HCT116 (cell line): ENCODE data around the gene STX16. TPM values are rescaled to one million over a fixed set of nuclear protein-coding genes. Genes with fewer than 3 reads are reported as not detected.

Source experiments
- ATAC-seq: fragments of 200-7000 bp; cut with Tn5 transposase; 2 replicates; pipeline ENCODE4 v1.9.1; 2020; ENCODE audit warnings: mild to moderate bottlenecking, moderate library complexity
- BruUV-seq: library from RNA; stranded (reverse); fragments of 400-500 nt; replicated peaks from 2 replicates; lab custom pipeline; 2021; lab: Mats Ljungman, UMichigan
- CTCF ChIA-PET: fragments of 300-600 bp; sonication (Branson Sonifier 250); formaldehyde crosslinking; loops from one replicate; lab custom pipeline; 2021; ENCODE audit warnings: antibody characterized with exemption; lab: Charles Lee
- POLR2A ChIA-PET: fragments of 300-600, 350-600 bp; sonication (Branson Sonifier 250); formaldehyde crosslinking; loops from one replicate; lab custom pipeline; 2021; ENCODE audit warnings: antibody characterized with exemption; lab: Charles Lee
- RAD21 ChIA-PET, 2 experiments: fragments of 300-600 bp; sonication (Branson Sonifier 250); formaldehyde crosslinking; loops; one replicate each; lab custom pipeline; 2023; ENCODE audit warnings: low total read pairs in 2 of 2; ENCODE audit not compliant: uncharacterized antibody in 2 of 2, unreplicated experiment in 2 of 2, low non-redundant PET in 1 of 2; lab: Charles Lee
- DNase-seq: peaks from one replicate; pipeline ENCODE4 v3.0.0-alpha.2; 2010; ENCODE audit warnings: low read depth, low spot score
- H2AFZ ChIP-seq: fragments of 200-600 bp; shearing (Covaris generic), sonication (generic); 2 replicates; pipeline ENCODE4 v1.6.1; 2017; ENCODE audit warnings: low read depth, mixed run types, mixed read lengths, antibody characterized with exemption, low read length; ENCODE audit not compliant: poor library complexity, severe bottlenecking
- H3K27ac ChIP-seq: 2 replicates; pipeline ENCODE4 v1.5.1; 2012; ENCODE audit warnings: low read depth, low read length
- H3K27me3 ChIP-seq: fragments of 200-600 bp; sonication (generic); 2 replicates; pipeline ENCODE4 v1.6.1; 2016; ENCODE audit warnings: mixed run types, low read length, mixed read lengths; ENCODE audit not compliant: insufficient read depth
- H3K36me3 ChIP-seq, 2 experiments: fragments of 200-500 bp in 1 of 2; fragments of 200-600 bp in 1 of 2; sonication (Bioruptor generic) in 1 of 2; sonication (generic) in 1 of 2; 2 replicates each; pipeline versions ENCODE4 v1.5.1 to v1.6.1; 2014 to 2016; ENCODE audit warnings: low read length in 2 of 2, inconsistent platforms in 1 of 2, mixed read lengths in 1 of 2, mixed run types in 1 of 2; ENCODE audit not compliant: insufficient read depth in 2 of 2, control insufficient read depth in 1 of 2
- H3K4me1 ChIP-seq, 2 experiments: fragments of 200-600 bp in 1 of 2; sonication (generic) in 1 of 2; 2 replicates each; pipeline versions ENCODE4 v1.5.1 to v1.6.1; 2012 to 2017; ENCODE audit warnings: low read length in 2 of 2, inconsistent platforms in 1 of 2, mild to moderate bottlenecking in 1 of 2, mixed read lengths in 1 of 2, mixed run types in 1 of 2, moderate library complexity in 1 of 2; ENCODE audit not compliant: insufficient read depth in 2 of 2, control insufficient read depth in 1 of 2
- H3K4me2 ChIP-seq: fragments of 200-600 bp; sonication (generic); 2 replicates; pipeline ENCODE4 v1.6.1; 2017; ENCODE audit warnings: mixed run types, low read length, mixed read lengths
- H3K4me3 ChIP-seq, 2 experiments: fragments of 200-600 bp in 1 of 2; sonication (generic) in 1 of 2; replicated peaks in 1 of 2; 2 replicates each; pipeline ENCODE4 v1.5.1; 2011 to 2016; ENCODE audit warnings: low read length in 2 of 2, control low read depth in 1 of 2, low read depth in 1 of 2, mild to moderate bottlenecking in 1 of 2, mixed read lengths in 1 of 2, mixed run types in 1 of 2
- H3K79me2 ChIP-seq: fragments of 200-600 bp; sonication (generic); 2 replicates; pipeline ENCODE4 v1.6.1; 2017; ENCODE audit warnings: mild to moderate bottlenecking, mixed run types, low read length, moderate library complexity, mixed read lengths; ENCODE audit not compliant: insufficient read depth
- H3K9ac ChIP-seq: fragments of 200-600 bp; sonication (generic); 2 replicates; pipeline ENCODE4 v1.6.1; 2016; ENCODE audit warnings: low read length, mixed read lengths
- H3K9me2 ChIP-seq: fragments of 200-600 bp; sonication (generic), shearing (Covaris generic); 2 replicates; pipeline ENCODE4 v1.6.1; 2017; ENCODE audit warnings: mixed run types, mild to moderate bottlenecking, moderate library complexity; ENCODE audit not compliant: insufficient read depth
- H3K9me3 ChIP-seq, 2 experiments: fragments of 200-500 bp in 1 of 2; fragments of 200-600 bp in 1 of 2; sonication (Bioruptor generic) in 1 of 2; sonication (generic) in 1 of 2; 2 replicates each; pipeline ENCODE4 v1.6.1; 2014 to 2017; ENCODE audit warnings: low read length in 2 of 2, mixed read lengths in 2 of 2, inconsistent platforms in 1 of 2, low read depth in 1 of 2, mild to moderate bottlenecking in 1 of 2, mixed run types in 1 of 2, moderate library complexity in 1 of 2; ENCODE audit not compliant: control insufficient read depth in 1 of 2, insufficient read depth in 1 of 2
- H4K20me1 ChIP-seq: fragments of 200-600 bp; sonication (generic), shearing (Covaris generic); 2 replicates; pipeline ENCODE4 v1.6.1; 2017; ENCODE audit warnings: mixed run types, mild to moderate bottlenecking, moderate library complexity; ENCODE audit not compliant: insufficient read depth
- ATF3 ChIP-seq: IDR thresholded peaks from 2 replicates; pipeline ENCODE4 v1.6.1; 2012
- CBX3 ChIP-seq: IDR thresholded peaks from 2 replicates; pipeline ENCODE4 v1.6.1; 2012; ENCODE audit warnings: low read depth
- CEBPB ChIP-seq: IDR thresholded peaks from 2 replicates; pipeline ENCODE4 v1.6.1; 2012; ENCODE audit warnings: low read depth
- EZH2 ChIP-seq: fragments of 200-600 bp; sonication (generic); IDR thresholded peaks from 2 replicates; pipeline ENCODE4 v1.6.1; 2017; ENCODE audit warnings: antibody characterized with exemption, mixed run types
- FOSL1 ChIP-seq: IDR thresholded peaks from 2 replicates; pipeline ENCODE4 v1.6.1; 2012; ENCODE audit warnings: low read depth
- JUND ChIP-seq: IDR thresholded peaks from 2 replicates; pipeline ENCODE4 v1.6.1; 2012
- POLR2A ChIP-seq: IDR thresholded peaks from 2 replicates; pipeline ENCODE4 v1.7.0; 2011; ENCODE audit warnings: borderline replicate concordance; ENCODE audit not compliant: insufficient read depth, insufficient read length; ENCODE audit errors: extremely low read depth
- POLR2AphosphoS5 ChIP-seq: IDR thresholded peaks from 2 replicates; pipeline ENCODE4 v1.6.1; 2011; ENCODE audit warnings: mild to moderate bottlenecking, low read depth, low read length, moderate library complexity
- RAD21 ChIP-seq: IDR thresholded peaks from 2 replicates; pipeline ENCODE4 v1.6.1; 2012; ENCODE audit warnings: low read depth, mild to moderate bottlenecking
- SIN3A ChIP-seq: IDR thresholded peaks from 2 replicates; pipeline ENCODE4 v1.6.1; 2012; ENCODE audit warnings: low read depth
- SP1 ChIP-seq: IDR thresholded peaks from 2 replicates; pipeline ENCODE4 v1.6.1; 2012; ENCODE audit warnings: low read depth
- TCF7L2 ChIP-seq: IDR thresholded peaks from 2 replicates; pipeline ENCODE4 v1.7.0; 2011; ENCODE audit warnings: borderline replicate concordance, inconsistent platforms; ENCODE audit not compliant: insufficient read depth, insufficient read length; ENCODE audit errors: extremely low read depth
- YY1 ChIP-seq: IDR thresholded peaks from 2 replicates; pipeline ENCODE4 v1.6.1; 2011; ENCODE audit warnings: low read length, low read depth, moderate library complexity, mild to moderate bottlenecking; ENCODE audit not compliant: insufficient replicate concordance; ENCODE audit errors: extremely low read depth
- intact Hi-C: fragments of 100-400 bp; cut with micrococcal nuclease; formaldehyde crosslinking; loops from 2 replicates; pipeline ENCODE4 v1.10.0; 2022
- total RNA-seq: library from RNA; stranded (reverse); gene quantifications from one replicate; pipeline ENCODE4 v1.2.1, GENCODE V29; 2021; ENCODE audit not compliant: unreplicated experiment

The STX16 gene
- total RNA-seq, 1 experiment from 2014 or later = 55.1 TPM

GRCh38 chr20:58688840-58689239, 37.8 kb downstream of the STX16 start:
- Histone ChIP-seq H3K4me2 (no peak overlapping the region), H3K9me3 (no peaks in the 10 kb centered on the region), H3K27ac (no peak overlapping the region), H3K27me3 (no peaks in the 10 kb centered on the region), H3K9ac (no peak overlapping the region), H3K9me2 (no peaks in the 10 kb centered on the region), H3K4me3 (no peak overlapping the region), H3K36me3 (no peaks in the 10 kb centered on the region), H4K20me1 (no peaks in the 10 kb centered on the region), H3K4me1 (peaks cover 7 to 15% of the 10 kb centered on the region in 2 experiments), H3K79me2 (no peaks in the 10 kb centered on the region), H2AFZ (no peak overlapping the region)
- no peak for TF ChIP-seq SP1
- TF ChIP-seq JUND = no peak
- TF ChIP-seq EZH2 = no peak
- no peak for TF ChIP-seq CBX3
- TF ChIP-seq POLR2A = no peak
- TF ChIP-seq RAD21 = no peak
- TF ChIP-seq FOSL1 = no peak
- TF ChIP-seq YY1 = no peak
- no peak for TF ChIP-seq CEBPB
- TF ChIP-seq TCF7L2 = no peak
- TF ChIP-seq ATF3 = no peak
- no peak for TF ChIP-seq POLR2AphosphoS5
- TF ChIP-seq SIN3A = no peak
- no TSS peak for BruUV-seq
- ChIA-PET POLR2A (no interaction called here), RAD21 (no interaction called here), CTCF (no interaction called here)
- no peak for DNase-seq
- no peak for ATAC-seq
- intact Hi-C loops = no loop called here
